ENCODE data around the gene TAOK1.

GRCh38 chr17:29592850-29593551 is 202.8 kb downstream of the TAOK1 start, which contains the start of gene ANKRD13B:
- TF ChIP-seq, protein P1, sequence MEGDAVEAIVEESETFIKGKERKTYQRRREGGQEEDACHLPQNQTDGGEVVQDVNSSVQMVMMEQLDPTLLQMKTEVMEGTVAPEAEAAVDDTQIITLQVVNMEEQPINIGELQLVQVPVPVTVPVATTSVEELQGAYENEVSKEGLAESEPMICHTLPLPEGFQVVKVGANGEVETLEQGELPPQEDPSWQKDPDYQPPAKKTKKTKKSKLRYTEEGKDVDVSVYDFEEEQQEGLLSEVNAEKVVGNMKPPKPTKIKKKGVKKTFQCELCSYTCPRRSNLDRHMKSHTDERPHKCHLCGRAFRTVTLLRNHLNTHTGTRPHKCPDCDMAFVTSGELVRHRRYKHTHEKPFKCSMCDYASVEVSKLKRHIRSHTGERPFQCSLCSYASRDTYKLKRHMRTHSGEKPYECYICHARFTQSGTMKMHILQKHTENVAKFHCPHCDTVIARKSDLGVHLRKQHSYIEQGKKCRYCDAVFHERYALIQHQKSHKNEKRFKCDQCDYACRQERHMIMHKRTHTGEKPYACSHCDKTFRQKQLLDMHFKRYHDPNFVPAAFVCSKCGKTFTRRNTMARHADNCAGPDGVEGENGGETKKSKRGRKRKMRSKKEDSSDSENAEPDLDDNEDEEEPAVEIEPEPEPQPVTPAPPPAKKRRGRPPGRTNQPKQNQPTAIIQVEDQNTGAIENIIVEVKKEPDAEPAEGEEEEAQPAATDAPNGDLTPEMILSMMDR (conservative IDR thresholded peaks at IDR 0.05; ENCODE audit: low read length): no peak
- no peak for TF ChIP-seq EZH2phosphoT487 (IDR thresholded peaks at IDR 0.05; ENCODE audit: borderline replicate concordance)
